OCI-LY7 (cell line): ENCODE data around the gene HNRNPU.

Experiments used
- CTCF ChIP-seq: fragments of 200-600 bp; sonication (generic); conservative IDR thresholded peaks from 2 replicates; pipeline ENCODE4 v1.5.1; 2014; ENCODE audit warnings: mild to moderate bottlenecking, antibody characterized with exemption, low read length, moderate library complexity, mixed read lengths
- EZH2phosphoT487 ChIP-seq: fragments of 200-600 bp; sonication (generic); IDR thresholded peaks from 2 replicates; pipeline ENCODE4 v1.6.1; 2018; ENCODE audit warnings: low read depth, borderline replicate concordance, mild to moderate bottlenecking, mixed run types, antibody characterized with exemption, low read length, moderate library complexity, mixed read lengths

- TF ChIP-seq CTCF (no peak), EZH2phosphoT487 (no peak)
Measured at GRCh38 chr1:244844155-244845121, 19.9 kb downstream of the HNRNPU start.
